ENCODE results near the gene SRPK2.

GRCh38 chr7:105244594-105244993 is 144.1 kb downstream of the SRPK2 start:
- TF ChIP-seq CTCF (IDR thresholded peaks at IDR 0.05) (no peak), POLR2AphosphoS5 (IDR thresholded peaks at IDR 0.05) (no peak), POLR2A (IDR thresholded peaks at IDR 0.05; ENCODE audit: low read depth) (no peak), EP300 (IDR thresholded peaks at IDR 0.05) (no peak)
